GM19351 (cell line): ENCODE data around the gene DYSF.

Experiments used
- ATAC-seq: cut with Tn5 transposase; IDR thresholded peaks from one replicate; pipeline ENCODE4 v1.9.1; 2021; ENCODE audit warnings: mild to moderate bottlenecking, moderate library complexity; ENCODE audit not compliant: unreplicated experiment

Gene DYSF

GRCh38 chr2:71547616-71548285 is 94.4 kb downstream of the DYSF start:
- ATAC-seq: no peak

DNA sequence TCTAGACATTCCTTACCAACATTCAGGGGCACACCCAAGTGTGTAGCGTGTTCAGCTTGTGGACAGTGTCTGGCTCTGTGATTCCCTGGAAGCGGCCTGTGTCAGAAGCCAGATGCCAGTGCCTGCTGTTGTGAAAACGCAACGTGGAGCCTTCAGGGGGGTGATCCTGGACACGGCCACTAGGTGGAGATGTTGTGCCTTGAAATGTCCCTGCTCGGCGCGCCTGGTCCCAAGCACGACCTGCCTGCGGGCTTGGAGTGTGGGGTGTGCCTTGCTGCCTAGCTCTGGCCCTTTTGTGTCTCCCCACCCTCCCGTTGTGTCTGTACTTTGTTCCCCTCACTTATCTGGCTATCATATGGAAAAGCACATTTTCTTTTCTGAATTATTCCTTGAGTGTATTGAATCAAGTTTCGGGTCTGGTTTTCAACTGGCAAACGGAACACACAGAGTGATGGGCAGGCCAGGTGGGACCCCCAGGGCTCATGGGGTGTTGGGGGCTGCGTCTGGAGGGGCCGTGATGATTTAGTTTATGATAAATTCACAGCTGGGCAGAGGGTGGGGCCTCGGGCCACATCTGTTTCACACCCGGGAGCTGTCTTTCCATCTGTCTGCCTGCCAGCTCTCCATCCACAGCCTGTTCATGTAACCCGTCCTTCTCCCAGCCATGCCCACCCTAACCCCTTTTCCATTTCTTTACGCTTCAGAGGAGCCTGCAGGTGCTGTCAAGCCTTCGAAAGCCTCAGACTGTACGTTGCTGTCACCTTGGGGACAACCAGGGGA is 95.5 kb downstream of the DYSF start:
- ATAC-seq: peak; percentile 72

DNA sequence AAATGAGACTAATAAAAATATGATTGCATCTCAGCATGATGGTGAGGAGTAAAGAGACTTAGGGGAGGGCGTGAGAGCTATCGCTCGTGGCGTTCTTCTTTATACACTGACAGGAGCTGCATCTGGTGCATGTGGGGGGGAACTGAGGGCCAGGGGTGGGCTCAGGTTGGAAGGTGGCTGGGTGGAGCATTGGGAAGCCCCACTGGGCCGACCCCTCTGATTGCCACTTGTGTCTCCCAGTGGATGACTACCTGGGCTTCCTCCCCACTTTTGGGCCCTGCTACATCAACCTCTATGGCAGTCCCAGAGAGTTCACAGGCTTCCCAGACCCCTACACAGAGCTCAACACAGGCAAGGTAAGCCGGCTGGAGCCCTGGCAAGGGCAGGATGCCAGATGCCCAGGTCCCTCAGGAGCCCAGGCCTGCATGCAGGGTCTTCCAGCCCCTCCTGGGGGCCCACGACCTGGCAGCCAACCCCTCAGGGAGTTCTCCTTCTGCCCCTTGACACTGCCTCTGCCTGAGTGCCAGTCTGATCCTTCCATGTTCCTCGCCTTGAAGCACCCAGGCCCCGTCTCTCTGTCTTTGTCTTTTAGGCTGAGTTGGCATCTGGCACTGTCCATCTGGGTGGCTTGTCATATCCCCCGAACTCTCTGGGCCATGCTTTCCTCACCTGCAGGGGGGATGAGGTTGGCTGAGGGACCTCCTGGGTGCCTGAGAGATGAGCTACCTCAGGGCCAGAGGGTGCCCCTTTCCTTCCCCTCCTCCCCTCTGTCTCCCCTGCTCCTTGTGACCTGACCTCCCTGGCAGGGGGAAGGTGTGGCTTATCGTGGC is 97.7 kb downstream of the DYSF start:
- no peak for ATAC-seq

DNA sequence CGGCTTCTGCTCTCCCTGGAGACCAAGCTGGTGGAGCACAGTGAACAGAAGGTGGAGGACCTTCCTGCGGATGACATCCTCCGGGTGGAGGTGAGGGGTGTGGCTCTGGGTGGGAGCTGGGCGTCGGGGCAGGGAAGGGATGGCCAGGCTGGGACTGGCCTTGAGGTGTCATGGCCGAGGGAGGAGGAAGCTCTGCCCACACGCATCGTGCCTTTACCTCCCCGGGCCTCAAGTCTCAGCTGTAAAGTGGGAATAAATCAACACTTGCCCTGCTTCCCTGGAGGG is 98.2 kb downstream of the DYSF start:
- no peak for ATAC-seq

GRCh38 chr2:71552356-71552755 is 99.0 kb downstream of the DYSF start:
- no peak for ATAC-seq

DNA sequence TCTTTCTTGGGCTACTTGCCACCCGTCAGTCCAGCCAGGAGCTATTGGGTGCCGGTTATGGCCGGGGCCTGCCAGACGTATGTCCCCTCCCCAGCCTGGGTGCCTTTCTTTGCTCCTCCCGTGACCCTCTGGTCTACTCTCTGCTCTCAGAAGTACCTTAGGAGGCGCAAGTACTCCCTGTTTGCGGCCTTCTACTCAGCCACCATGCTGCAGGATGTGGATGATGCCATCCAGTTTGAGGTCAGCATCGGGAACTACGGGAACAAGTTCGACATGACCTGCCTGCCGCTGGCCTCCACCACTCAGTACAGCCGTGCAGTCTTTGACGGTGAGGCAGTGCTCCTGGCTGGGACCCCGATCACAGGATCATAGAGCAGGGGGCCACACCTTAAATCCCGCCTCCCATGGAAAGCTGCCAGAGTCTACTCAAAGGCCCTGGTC is 99.5 kb downstream of the DYSF start:
- ATAC-seq: no peak

GRCh38 chr2:71554028-71554705 is 100.8 kb downstream of the DYSF start:
- no peak for ATAC-seq

GRCh38 chr2:71554706-71555056 is 101.3 kb downstream of the DYSF start:
- ATAC-seq: no peak

DNA sequence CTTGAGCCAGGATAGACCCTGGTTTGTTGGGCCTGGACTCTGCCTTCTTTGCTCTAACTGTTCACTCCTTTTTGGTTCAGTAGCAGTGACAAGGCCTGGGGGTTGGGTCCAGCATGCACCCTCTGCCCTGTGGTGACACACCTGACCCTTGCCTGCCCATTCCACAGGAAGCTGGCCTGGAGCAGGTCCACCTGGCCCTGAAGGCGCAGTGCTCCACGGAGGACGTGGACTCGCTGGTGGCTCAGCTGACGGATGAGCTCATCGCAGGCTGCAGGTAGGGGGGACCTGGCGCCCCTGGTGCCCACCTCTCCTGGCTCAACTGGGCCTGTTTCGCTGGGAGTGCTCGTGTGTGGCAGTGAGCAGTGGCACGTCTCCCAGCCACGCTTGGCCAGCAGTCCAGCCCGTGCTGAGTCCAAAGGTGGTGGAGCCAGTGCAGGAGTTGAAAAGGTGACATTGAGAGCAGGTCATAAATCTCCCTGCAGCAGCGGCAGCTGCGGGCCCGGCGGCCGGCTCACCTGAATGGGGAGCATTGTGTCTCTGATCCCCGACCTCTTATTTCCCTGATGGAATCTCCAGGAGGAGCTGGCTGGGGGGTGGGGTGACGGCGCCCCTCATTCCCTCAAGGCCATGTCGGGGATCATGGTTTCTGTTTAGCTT is 102.6 kb downstream of the DYSF start:
- ATAC-seq: no peak

DNA sequence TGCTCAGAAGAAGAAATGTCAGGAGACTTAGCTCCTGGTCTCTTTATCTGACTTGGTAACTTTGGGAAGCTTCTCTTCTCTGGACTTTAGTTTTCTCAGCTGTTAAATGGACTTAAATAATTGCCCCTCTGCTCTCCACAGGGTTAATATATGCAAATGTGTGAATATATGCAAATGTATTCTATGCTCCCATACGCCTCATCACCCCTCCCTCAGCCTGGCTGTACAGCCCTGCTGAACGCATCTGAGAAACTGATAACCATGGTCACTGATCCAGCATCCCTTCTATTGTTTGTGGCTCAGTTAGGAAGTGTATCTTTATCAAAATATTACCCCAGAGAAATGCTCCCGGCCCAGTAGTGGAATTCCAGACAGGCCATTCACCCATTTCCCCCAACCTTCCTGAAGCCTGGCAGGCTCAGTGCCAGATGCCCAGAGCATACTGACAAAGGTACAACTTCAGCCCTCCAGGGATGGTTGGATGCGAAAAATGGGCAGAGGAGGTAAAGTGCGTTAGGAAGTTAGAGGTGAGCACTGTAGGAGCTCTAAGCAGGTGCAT is 103.4 kb downstream of the DYSF start:
- ATAC-seq: no peak

DNA sequence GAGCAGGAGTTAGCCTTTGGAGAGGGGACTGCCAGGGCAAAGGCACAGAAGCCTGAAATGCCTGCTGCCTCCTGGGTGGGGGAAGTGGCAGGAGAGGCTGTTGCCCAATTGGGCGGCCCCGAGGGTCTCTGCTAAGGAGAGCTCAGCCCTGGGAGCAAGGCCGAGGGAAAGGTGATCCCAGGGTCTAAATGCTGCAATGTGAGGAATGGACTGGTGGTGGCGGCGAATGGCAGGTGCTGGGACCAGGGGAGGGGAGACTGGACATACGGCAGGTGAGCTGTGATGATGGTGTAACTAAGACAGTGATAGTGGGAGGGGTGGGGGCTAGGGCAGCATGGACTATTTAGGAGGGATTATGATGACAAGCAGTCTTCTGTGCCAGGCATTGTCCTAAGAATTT is 104.0 kb downstream of the DYSF start:
- ATAC-seq: no peak

DNA sequence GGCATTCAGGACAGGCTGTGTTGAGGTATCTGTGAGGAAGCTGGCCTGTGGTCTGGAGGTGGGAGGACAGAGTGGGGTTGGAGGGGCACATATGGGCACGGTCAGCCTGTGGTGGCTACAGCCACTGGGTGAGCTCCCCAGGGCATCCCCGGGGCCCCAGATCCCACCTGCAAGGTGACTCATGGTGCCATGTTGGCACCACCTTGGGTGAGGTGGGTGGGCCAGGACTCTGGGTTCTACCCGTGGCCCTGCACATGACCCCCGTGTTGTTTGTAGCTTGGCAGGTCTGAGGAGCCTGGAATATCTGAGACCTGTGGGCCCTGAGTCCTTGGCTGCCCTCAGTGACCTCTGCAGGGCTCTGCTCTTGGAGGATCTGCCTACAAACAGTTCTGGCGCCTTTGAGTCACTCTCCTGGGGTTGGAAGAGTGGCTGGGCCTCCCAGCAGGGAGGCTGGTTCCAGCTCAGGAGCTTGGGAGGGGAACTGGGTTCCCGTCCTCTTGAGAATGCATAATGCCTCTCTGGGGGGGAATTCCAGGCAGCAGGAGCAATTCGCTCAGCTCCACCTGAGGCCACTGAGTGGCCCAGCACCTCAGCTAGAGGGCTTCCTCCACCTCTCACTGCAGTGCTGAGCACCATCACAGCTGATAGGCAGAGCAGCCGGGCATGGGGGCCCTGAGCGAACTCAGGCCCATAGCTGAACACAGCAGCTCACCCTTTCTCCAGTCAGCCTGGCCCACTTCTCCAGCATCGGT is 105.1 kb downstream of the DYSF start:
- ATAC-seq: no peak

DNA sequence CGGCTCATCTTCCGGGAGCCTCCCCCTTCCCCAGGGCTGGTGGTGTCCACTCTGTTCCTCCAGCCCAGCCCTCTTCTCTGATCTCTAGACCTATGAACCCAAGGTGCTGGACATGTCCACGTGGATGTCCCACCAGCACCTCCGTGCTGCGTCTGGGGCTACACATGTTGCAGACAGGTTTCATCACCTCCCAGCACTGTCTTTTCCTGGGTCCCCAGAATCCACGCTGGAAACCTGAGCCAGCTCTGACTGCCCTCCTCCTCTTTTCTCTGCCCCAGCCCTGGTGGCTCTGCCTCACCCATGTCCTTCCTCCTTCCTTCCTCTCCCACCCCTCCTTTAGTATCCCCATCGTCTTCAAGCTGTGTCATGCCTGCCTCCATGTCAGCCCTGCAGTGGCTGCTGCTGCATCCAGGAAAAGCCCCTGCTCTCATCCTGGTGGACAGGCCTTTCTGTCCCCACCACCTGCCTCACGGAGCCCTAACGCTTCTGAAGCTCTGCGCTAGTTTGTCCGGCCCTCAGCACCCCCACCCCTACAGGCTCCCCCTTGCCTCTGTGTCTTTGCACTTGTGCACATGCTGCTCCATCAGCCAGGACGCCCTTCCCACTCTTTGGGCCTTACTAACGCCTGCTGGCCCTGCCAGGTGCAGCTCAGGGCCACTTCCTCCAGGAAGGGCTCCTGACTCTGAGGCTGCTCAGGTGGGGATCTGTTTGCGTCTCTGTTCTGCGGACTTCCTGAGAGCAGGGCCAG is 105.9 kb downstream of the DYSF start:
- no peak for ATAC-seq

- no peak for ATAC-seq
Measured at GRCh38 chr2:71559828-71560637, 106.7 kb downstream of the DYSF start.

- ATAC-seq: no peak
Measured at GRCh38 chr2:71560638-71561011, 107.3 kb downstream of the DYSF start.

- no peak for ATAC-seq
Measured at GRCh38 chr2:71561441-71562267, 108.3 kb downstream of the DYSF start.

DNA sequence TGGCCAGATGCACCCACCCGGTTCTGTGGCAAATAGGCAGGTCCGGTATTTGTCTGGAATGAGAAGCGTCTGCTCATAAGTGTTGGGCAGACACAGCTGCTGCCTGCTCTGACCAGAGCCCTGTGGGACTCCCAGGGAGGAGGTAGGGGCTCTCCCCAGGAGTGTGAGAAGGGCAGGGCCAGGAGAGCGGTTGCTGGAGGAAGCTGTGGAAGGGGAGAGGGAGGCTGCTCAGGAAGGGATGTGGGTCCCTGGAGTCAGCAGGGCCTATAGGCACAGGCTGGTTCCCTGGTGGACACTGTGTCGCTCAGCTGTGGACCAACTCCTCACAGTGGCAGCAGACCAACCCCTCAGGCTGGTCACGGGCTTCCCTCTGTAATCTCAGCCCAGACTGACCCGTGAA is 109.2 kb downstream of the DYSF start:
- no peak for ATAC-seq

DNA sequence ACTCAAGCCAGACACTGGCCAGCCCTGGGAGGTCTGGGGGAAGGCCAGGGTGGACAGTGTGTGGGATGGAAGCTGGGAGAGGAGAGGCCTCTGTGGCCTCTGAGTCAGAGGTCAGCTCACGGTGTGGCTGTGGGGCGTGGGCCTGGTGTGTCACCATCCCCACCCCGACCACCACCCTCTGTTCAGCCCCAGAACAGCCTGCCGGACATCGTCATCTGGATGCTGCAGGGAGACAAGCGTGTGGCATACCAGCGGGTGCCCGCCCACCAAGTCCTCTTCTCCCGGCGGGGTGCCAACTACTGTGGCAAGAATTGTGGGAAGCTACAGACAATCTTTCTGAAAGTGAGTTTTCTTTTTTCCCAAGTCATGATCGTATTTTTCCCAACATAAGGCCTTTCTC is 110.5 kb downstream of the DYSF start:
- no peak for ATAC-seq
